ENCODE results near the gene SMIM3. TPM values are rescaled to one million over a fixed set of nuclear protein-coding genes. Genes with fewer than 3 reads are reported as not detected.

Gene SMIM3
- total and polyA plus RNA-seq, 2 of the 13 experiments (the other 11 are each of a cell fraction or from before 2014, with no cell fraction given): 11.6 to 96.7 TPM

DNA sequence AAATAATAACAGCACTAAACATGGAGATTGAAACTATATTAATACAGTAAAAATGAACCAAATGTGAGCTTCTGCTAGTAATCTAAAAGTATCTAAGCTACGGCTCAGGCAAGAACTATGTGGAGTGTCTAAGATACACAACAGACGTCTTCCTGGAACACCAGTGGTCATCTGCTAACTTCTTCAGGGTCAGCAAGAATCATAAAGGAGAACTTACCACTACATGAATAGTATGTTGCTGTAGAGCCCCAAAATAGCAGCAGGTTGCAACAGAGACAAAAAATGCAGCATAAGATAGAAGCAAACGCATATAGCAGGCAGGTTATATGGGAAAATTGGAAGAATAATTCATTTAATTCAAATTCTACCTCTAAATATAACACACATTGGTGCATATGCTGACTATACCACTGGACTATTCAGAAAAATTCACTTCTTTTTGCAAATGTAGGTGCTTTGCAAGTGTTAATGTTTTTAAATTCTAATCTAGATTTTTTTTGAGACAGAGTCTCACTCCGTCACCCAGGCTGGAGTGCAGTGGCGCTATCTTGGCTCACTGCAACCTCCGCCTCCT lies 46.8 kb upstream of the SMIM3 start (continued):
- TF ChIP-seq PBX2 (CRISPR knock-in tag; IDR thresholded peaks at IDR 0.05) (no peak), ZBTB7A (CRISPR knock-in tag; IDR thresholded peaks at IDR 0.05) (no peak)

DNA sequence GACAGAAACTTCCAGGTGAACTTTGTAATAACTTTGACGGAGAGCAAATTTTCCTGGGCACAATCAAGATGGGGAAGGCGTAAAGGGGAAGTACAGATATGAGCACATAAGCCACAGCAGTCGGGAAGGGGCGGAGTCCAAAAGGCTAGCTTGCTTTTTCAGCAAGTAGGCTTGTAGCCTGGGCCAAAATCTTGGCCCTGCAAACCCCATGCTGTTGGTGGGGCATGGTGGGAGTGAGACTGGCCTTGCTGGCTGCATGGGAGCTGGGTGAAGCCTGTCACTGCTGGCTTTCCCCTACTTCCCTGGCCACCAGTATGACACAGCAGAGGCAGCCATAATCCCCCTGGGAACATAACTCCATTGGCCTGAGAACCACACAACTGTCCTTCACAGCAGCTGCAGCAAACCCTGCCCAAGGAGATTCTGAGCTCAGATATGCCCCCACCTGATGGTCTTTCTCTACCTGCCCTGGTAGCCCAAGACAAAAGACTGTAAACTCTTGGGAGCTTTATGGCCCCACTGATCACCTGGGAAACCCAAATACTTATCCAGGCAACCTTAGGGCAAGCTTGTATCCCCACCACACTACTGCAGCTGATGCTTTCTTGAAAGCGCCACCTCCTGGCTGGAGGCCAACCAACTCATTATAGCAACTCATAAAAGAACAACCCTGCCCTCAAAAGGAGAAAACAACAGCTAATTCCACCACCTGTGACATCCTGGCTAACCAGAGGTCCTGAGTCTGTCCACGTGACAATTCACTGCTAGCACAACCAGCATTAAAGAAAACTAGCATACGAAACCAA lies 43.8 kb upstream of the SMIM3 start:
- ChIA-PET CTCF (ENCODE audit: low intra/inter-chr PET ratio, low total read pairs) (no interaction called here), POLR2A (no interaction called here)
- BruUV-seq (replicated peaks): no TSS peak
- no peak for DNase-seq (ENCODE audit: low spot score)
- H3K4me2 ChIP-seq (ENCODE audit: low read depth, low read length): no peak overlapping the region
- H3K4me1 ChIP-seq (ENCODE audit: insufficient read depth, low read length): no peaks in the 10 kb centered on the region
- 87% methylated on average over 7 of the region's 7 CpGs for WGBS (ENCODE audit: low lambda C conversion rate)
- no peak overlapping the region for H3K4me3 ChIP-seq (replicated peaks in 1 of 3; ENCODE audit: insufficient read depth in 1 of 3, low read depth in 2 of 3, low read length in 3 of 3)
- no peak overlapping the region for H3K27ac ChIP-seq (ENCODE audit: extremely low read length, insufficient read depth, low read length)
- FAIRE-seq: no peak
- H3K36me3 ChIP-seq (replicated peaks in 1 of 2; ENCODE audit: control insufficient read depth in 1 of 2, insufficient read depth in 2 of 2, low read length in 2 of 2): peaks cover 5 to 46% of the 10 kb centered on the region in 2 experiments
- no peaks in the 10 kb centered on the region for H4K20me1 ChIP-seq (ENCODE audit: insufficient read depth, low read length)
- TF ChIP-seq ZNF574 (CRISPR knock-in tag; IDR thresholded peaks at IDR 0.05) (0 out of 2 replicates have a peak, but pooled peaks have one; percentile 26), DDIT3 (CRISPR knock-in tag; IDR thresholded peaks at IDR 0.05) (no peak)
- no peaks in the 10 kb centered on the region; the same call in 1 of the 2 replicates for H3K9me3 ChIP-seq (ENCODE audit: low read length)
- in situ Hi-C loops (cut with HindIII; ENCODE audit: extremely low pct_ligation_motif_present, low pct_unique_long_range_greater_than_20kb): no loop called here
- peaks cover 20% of the 10 kb centered on the region for H3K79me2 ChIP-seq (ENCODE audit: insufficient read depth, low read length)
- H3K27me3 ChIP-seq (ENCODE audit: control insufficient read depth in 1 of 2, insufficient read depth in 2 of 2, low read length in 2 of 2): no peaks in the 10 kb centered on the region
- intact Hi-C loops (cut with micrococcal nuclease; ENCODE audit: unreplicated experiment): no loop called here
- H3K9ac ChIP-seq (ENCODE audit: insufficient read depth, low read depth, low read length): no peak overlapping the region
- ATAC-seq: no peak
- no peak overlapping the region for H2AFZ ChIP-seq (ENCODE audit: low read length)

All from HepG2 (cell line).